Lower leg skin (tissue), 4 donors: ENCODE results near the gene HNF1A. TPM values are rescaled to one million over a fixed set of nuclear protein-coding genes. Genes with fewer than 3 reads are reported as not detected.

Experiments
- DNase-seq, 2 donors: peaks; one replicate each; pipeline ENCODE4 v3.0.0-alpha.2; 2019; ENCODE audit warnings: low spot score in 2 of 2
- H3K4me3 ChIP-seq: fragments of 200-600 bp; sonication (generic); 2 replicates; pipeline ENCODE4 v1.5.1; 2017; ENCODE audit warnings: mild to moderate bottlenecking, low read depth; ENCODE audit not compliant: poor library complexity, severe bottlenecking
- CTCF ChIP-seq, 3 donors: fragments of 450-650 bp; IDR thresholded peaks; one replicate each; pipeline ENCODE4 v1.5.1; 2016; ENCODE audit warnings: antibody characterized with exemption in 3 of 3, mild to moderate bottlenecking in 3 of 3, moderate library complexity in 2 of 3
- POLR2A ChIP-seq, 2 donors: fragments of 450-650 bp; IDR thresholded peaks; one replicate each; pipeline ENCODE4 v1.6.1; 2016 to 2017; ENCODE audit warnings: antibody characterized with exemption in 2 of 2, mild to moderate bottlenecking in 1 of 2, moderate library complexity in 1 of 2
- WGBS, 2 donors: methylation state at CpG; one replicate each; pipeline ENCODE4 v1.1.5; 2018; 5-methylcytosine and 5-hydroxymethylcytosine counted together
- intact Hi-C: fragments of 100-400 bp; cut with DNase I; formaldehyde crosslinking; loops from one replicate; pipeline ENCODE4 v1.15.0; 2023; ENCODE audit warnings: low total_unique reads
- total RNA-seq, 4 donors: library from RNA; depleted of rRNA; stranded (reverse); fragments of >200 nt; gene quantifications; one replicate each; pipeline ENCODE4 v1.1.0, GENCODE V29; 2016

HNF1A gene
- total RNA-seq, 4 donors from 2014 or later = 0.10 to 0.23 TPM; not detected in 2

GRCh38 chr12:121005346-121005815 is 27.0 kb downstream of the HNF1A start:
- intact Hi-C loops = no loop called here
- 62% methylated on average over 9 of the region's 9 CpGs for WGBS, 2 donors
- DNase-seq = no peak
- no peak for TF ChIP-seq POLR2A (IDR thresholded peaks at IDR 0.05)
- no peak for TF ChIP-seq CTCF (IDR thresholded peaks at IDR 0.05)
- no peak overlapping the region for H3K4me3 ChIP-seq

- H3K4me3 ChIP-seq = no peak overlapping the region
- intact Hi-C loops = no loop called here
- 89 to 91% methylated on average over 8 of the region's 8 CpGs for WGBS, 2 donors
- TF ChIP-seq CTCF (IDR thresholded peaks at IDR 0.05) (no peak), POLR2A (IDR thresholded peaks at IDR 0.05) (no peak)
- no peak for DNase-seq
These were observed 30.2 kb downstream of the HNF1A start for GRCh38 chr12:121008347-121009098.

- WGBS, 2 donors = 50 to 61% methylated on average over 10 of the region's 10 CpGs
- no peak for TF ChIP-seq POLR2A (IDR thresholded peaks at IDR 0.05)
- TF ChIP-seq CTCF (IDR thresholded peaks at IDR 0.05) = no peak
- H3K4me3 ChIP-seq = no peak overlapping the region
- DNase-seq = no peak
- intact Hi-C loops = no loop called here
These were observed 31.4 kb downstream of the HNF1A start for GRCh38 chr12:121009741-121010140.

- TF ChIP-seq CTCF (IDR thresholded peaks at IDR 0.05) (no peak), POLR2A (IDR thresholded peaks at IDR 0.05) (no peak)
- intact Hi-C loops = no loop called here
- WGBS, 2 donors = 90 to 92% methylated on average over 8 of the region's 8 CpGs
- DNase-seq = no peak
- no peak overlapping the region for H3K4me3 ChIP-seq
These were observed 32.5 kb downstream of the HNF1A start for GRCh38 chr12:121010860-121011259.

GRCh38 chr12:121011820-121012219 is 33.5 kb downstream of the HNF1A start:
- WGBS, 2 donors = 90 to 94% methylated on average over 6 of the region's 6 CpGs
- no peak for DNase-seq
- H3K4me3 ChIP-seq = no peak overlapping the region
- intact Hi-C loops = no loop called here
- no peak for TF ChIP-seq CTCF (IDR thresholded peaks at IDR 0.05)
- TF ChIP-seq POLR2A (IDR thresholded peaks at IDR 0.05) = no peak

GRCh38 chr12:121013715-121014114 is 35.4 kb downstream of the HNF1A start:
- no peak for DNase-seq
- intact Hi-C loops = no loop called here
- TF ChIP-seq CTCF (IDR thresholded peaks at IDR 0.05) (no peak), POLR2A (IDR thresholded peaks at IDR 0.05) (no peak)
- no peak overlapping the region for H3K4me3 ChIP-seq
- 76 to 80% methylated on average over 3 of the region's 3 CpGs for WGBS, 2 donors
